Activated gamma-delta T cell treated with anti-CD3 and anti-CD28 coated beads, Interleukin-2, amount 50 U/mL, for 16 hours (primary cell): Measurements from ENCODE around the gene CTDSPL.

ENCODE experiments used
- DNase-seq: peaks from one replicate; pipeline ENCODE4 v3.0.0-alpha.2; 2020; ENCODE audit warnings: low read depth

Gene CTDSPL

DNA sequence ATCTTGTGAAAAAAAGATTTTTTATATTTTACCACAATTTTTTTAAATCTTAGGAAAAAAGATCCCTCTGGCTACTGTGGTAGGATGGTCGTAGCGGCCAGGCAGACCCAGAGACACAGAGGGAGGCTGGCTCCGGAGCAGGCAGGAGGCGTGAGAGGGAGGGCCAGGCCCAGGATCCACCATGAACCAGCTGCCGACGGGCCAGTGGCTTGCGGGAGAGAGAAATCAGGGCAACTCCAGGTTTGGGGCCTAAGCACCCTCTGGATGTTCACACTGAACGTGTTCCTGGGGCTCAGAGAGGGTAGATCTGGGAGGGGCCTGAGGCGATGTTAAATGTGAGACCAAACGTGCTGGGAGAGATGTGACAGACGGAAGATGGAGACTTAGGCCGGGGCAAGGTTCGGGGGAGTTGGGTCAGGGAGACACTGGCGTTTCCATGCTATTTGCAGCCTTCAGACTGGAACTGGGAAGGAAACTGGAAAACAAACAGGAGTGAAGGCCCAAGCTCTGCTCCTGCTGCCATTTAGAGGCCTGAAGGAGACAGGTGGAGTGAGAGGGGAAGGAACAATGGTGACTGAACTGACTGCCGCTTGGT, 127.3 kb downstream of the CTDSPL start:
- no peak for DNase-seq

DNA sequence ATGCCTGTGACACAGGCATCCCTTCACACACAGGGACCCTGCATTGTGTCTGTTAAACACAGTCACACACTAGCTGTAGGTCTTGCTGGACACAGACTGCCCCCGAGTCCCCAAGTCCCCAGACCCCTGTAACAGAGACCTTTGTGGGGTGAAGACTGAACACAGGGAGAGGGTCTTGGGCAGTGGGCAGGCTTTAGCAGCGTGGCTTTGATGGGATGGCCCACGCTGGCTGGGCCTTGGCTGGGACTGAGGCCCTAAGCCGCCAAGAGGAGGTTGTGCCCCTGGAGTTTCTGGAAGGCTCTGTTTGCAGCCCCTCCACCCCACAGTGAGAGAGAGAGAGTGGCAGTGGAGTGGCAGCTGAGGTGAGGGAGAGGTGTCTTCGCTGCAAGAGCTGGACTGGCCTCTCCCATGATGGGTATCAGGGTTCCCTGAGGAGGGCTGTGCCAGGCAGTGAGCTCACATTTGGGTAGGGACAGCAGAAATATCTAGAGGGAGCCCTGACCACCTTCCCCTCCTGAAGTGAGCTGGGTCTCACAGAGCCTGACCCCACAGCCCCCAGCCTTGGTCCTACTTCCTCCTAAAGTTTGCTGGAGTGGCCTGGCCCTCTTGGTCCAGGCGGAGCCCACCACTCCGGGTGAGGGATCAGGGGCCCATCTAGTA, 128.3 kb downstream of the CTDSPL start:
- DNase-seq: no peak

DNA sequence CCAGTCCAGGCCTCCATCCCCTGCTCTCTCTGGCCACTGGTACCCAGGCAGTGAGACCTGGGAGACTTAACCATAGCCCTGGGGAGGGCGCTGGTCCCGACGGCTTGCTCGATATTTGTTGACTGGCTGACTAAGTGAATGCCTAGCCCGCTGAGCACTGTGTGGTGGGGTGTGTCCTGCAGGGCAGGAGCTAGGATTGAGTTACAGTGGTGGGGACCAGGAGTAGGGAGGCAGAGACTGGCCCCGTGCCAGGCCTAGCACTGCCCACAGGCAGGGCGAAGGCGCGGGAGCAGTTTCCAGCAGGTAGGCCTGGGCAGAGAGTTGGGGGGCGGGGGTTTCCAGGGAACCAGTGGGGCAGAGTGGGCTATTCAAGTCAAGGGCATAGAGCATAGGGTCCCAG, 128.8 kb downstream of the CTDSPL start, which contains the start of gene VILL:
VILL (plus strand) TSS at position 260 of the 400 bp plus-strand sequence. CDS start 2,887 bp downstream, outside the sequence.
- DNase-seq: no peak

DNA sequence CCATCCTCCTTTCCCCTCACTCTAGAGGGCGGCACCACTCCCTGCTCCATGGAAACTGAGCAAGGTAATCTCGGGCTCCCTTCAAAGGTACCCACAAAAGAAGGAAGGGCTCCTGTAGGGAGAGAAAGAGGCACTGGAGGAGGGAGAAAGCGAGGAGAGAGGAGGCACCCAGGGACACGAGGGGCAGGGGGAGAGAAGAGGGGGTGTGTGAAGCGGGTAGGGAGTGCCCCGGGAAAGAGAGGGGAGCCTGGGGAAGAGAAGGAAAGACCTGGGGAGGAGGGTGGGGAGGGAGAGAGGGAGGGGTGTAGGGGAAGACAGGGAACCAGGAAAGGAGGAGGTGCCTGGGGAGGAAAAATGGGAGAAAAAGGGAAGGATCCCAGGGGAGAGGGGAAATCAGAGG, 129.4 kb downstream of the CTDSPL start:
- DNase-seq: no peak

DNA sequence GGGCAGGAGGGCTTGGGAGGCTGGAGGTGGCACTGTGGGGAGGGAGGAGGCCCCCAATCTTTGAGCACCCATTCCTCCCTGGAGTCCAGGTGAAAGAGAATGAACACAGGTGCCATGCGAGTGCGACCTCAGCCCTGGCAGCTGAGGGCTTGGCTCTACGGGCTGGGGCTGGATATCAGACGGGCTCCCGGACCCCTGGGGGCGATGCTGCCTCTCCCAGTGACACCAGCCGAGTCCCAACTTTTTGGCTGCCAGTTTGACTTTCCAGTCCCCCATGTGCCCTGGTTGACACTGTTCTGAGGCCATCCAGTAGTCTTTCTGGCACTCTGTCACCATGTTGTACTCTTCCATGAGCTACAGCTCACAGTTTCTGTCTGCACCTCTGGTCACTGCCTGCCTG, 130.1 kb downstream of the CTDSPL start:
- DNase-seq: no peak

DNA sequence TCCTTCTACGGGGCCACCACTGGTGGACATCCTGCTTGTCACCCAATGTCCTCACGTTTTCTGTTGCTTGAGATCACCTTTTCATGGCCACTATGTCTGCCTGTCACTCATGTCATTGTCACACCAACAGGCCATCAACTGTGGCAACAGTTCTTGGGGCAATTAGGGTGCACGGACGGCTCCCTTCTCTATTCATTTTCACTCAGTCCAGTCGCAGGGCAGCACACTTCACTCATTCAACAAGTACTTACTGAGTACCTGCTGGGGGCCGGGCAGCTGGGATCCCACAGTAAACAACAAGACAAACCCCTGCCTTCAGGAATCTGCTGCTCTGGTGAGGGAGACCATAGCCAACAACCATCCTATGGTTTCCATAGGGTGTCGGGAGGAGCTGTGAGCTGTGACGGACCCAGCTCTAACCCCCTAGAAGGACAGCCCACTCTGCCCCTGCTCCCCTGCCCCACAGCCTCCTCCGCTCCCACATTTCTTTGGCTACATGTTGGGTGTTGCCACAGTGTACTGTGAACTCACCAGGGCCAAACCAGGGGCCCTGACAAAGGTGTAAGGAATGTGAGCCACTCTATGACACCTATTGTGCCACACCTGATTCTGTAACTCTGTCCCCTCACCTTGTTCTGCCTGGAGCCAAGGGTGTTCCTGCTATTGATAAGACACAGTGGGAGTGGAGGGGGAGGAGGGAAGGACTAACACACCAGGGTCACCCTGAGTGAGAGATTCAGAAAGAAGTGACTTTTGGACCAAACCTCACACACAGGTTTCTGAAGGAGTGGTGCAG, 130.8 kb downstream of the CTDSPL start:
- no peak for DNase-seq

DNA sequence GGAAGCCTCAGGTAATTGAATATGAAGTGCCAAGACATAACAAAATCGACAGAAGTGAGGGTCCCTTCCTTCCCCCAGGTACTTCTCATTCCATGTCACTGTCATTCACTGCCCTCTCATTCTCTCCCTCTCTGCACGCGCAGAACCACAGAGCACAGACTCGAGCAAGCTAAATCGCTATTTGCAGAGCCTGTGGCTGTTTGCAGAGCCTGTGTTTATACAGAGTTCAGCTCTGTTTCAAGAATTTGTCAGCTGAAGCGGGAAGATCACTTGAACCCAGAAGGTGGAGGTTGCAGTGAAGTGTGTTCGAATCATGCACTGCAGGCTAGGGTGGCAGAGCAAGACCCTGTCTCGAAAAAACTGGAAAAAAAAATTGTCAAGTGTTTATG, 131.4 kb downstream of the CTDSPL start:
- no peak for DNase-seq

DNA sequence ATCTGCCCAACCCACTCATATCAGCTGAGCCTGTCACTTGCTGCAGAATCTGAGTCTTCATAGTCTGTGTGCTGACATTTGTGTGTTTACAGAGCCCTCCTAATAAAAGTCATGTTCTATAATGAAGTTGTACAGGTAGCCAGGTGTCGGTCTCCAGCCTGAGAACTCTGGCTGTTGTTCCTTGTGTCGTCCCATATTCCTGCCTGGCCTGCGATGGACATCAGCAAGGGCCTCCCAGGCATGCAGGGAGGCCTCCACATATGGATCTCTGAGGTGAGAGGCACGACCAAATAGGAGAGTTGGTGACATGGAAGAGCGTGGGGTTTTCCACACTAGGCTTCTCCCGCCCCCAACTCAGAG, 131.8 kb downstream of the CTDSPL start:
- DNase-seq: no peak

DNA sequence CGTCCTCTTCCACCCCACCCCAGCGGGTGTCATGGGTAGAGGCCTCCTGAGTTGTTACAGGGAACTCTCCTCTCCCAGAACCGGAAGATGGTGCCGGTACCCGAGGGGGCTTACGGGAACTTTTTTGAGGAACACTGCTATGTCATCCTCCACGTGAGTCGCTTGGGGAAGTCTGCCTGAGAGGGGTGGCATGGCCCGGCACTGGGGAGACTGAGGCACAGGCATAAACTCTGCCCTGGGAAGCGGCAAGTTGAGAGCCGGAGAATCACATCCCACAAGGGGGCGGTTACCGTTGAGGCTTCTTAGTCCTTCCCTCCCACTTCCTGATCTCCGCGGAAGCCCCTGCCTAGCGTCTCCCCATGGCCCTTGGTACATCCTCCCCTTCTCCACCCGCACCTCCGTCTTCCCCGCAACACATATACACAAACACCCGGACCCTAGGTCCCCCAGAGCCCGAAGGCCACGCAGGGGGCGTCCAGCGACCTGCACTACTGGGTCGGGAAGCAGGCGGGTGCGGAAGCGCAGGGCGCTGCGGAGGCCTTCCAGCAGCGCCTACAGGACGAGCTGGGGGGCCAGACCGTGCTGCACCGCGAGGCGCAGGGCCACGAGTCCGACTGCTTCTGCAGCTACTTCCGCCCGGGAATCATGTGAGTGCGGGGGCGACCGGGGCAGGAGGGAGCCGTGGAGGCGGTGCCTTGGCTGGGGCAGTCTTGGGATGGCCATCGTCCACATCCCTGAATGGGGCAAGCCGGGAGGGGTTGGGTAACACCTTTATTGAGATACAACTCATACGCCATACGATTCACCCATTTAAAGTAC, 132.3 kb downstream of the CTDSPL start:
- peak; percentile 38 for DNase-seq

DNA sequence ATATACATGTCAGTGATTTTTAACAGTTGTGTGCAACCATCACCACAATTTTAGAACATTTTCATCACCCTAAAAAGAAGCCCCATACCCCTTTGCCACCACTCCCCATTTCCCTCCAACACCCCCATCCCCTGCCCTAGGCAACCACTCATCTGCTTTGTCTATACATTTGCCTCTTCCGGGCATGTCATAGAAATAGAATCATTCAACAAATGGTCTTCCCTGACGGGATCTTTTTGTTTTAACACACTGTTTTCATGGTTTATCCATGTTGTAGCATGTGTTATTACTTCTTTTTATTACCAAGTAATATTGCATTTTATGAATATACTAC, 132.9 kb downstream of the CTDSPL start:
- no peak for DNase-seq

DNA sequence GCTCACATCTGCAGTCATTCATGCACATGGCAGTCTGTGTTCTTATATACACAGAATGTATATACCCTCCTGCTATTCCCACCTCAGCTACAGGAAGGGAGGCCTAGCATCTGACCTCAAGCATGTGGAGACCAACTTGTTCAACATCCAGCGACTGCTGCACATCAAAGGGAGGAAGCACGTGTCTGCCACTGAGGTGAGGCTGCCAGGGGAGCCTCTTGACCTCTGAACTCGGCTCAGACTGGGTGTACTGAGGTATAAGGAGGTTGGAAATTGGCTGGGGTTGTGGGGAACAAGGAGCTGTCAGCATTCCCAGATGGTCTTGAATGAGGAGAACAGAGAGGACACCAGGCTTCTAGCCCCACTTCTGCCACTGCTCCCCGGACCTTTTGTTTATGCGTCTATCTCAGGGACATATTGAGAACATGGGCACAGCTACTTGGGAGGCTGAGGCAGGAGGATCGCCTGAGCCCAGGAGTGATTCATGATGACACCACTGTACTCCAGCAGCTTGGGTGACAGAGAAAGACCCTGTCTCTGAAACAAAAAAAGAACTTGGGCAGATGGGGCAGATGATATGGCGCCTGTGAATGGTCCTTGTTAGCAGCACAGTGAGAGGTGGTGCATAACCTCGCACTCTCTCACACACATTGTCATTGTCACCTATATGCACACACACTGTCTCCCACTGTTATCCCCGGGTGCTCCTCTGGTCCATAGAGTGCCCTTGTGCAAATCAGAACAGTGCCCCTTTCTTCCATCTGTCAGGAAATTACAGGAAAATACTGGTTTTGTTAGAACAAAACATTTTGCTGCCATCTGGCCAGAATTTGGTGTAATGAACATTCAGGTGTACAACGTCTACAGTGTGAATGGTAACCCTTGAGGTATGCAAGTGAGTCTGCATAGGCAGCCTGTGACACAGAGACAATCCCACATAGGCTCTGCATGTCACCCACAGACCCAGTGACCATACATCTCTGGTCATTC, 134.3 kb downstream of the CTDSPL start:
- DNase-seq: no peak

DNA sequence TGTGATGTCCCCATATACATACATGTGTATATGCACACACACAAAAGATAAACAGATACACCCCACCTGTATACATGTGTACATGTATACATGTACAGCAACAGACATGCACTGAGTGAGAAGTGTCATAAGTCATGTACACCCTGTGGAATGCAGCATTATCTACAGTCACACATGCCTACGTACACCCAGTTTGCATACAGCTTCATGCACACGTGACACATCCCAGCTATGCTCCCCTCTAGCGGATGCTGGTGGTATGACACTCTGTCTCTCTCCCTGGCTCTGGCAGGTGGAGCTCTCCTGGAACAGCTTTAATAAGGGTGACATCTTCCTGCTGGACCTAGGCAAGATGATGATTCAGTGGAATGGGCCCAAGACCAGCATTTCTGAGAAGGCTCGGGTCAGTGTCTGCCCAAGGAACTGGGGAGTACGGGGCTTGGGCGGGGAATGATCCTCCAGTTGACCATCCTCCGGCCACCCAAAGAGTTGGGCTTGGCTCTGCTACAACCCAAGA, 135.2 kb downstream of the CTDSPL start:
- DNase-seq: peak; percentile 72

DNA sequence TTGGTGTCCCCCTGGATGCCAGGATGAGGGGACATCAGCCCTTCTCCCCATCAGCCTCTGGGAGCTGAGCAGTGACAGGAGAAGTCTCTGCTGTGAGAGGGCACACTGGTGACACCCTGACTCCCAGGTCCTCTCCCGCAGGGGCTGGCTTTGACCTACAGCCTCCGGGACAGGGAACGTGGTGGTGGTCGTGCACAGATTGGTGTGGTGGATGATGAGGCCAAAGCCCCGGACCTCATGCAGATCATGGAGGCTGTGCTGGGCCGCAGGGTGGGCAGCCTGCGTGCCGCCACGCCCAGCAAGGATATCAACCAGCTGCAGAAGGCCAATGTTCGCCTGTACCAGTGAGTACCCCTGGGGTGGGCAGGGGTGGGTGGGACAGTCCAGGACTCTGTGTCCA, 135.7 kb downstream of the CTDSPL start:
- no peak for DNase-seq

DNA sequence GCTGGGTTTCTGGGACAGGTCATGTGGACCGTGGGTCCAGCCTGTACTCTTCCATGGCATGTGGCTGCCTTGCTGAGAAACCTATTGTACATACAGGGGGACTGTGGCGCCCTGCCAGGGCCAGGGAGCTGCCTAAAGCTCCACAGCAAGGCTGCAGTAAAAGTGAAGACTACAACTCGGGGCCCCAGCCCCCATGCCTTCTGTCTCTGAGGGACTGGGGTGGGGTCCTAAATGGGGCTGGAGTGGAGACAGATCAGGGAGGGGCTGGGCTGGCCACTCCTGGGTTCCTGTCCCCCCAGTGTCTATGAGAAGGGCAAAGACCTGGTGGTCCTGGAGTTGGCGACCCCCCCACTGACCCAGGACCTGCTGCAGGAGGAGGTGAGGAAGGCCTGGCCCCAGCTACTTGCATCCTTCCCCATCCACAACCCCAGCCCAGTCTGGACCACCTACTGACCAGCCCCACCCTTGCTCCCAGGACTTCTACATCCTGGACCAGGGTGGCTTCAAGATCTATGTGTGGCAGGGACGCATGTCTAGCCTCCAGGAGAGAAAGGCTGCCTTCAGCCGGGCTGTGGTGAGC, 136.2 kb downstream of the CTDSPL start:
- DNase-seq: no peak

DNA sequence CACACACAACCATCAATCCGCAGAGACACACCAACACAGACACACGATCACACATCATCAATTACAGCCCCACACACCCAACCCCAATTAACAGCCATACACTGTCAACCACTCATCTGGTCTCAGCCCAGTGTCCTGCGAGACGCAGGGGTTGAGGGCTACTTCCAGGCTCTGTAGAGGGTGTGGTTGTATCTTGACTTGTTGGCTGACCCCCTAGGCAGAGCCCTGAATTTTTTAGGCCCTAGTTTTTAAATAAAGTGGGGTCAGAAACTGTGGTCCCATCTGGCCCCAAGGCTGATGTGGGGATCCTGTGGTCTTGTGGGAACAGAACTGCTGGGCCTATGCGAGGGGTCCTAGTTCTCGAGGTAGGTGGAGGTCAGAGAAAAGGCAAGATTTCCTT, 138.2 kb downstream of the CTDSPL start:
- DNase-seq: no peak

DNA sequence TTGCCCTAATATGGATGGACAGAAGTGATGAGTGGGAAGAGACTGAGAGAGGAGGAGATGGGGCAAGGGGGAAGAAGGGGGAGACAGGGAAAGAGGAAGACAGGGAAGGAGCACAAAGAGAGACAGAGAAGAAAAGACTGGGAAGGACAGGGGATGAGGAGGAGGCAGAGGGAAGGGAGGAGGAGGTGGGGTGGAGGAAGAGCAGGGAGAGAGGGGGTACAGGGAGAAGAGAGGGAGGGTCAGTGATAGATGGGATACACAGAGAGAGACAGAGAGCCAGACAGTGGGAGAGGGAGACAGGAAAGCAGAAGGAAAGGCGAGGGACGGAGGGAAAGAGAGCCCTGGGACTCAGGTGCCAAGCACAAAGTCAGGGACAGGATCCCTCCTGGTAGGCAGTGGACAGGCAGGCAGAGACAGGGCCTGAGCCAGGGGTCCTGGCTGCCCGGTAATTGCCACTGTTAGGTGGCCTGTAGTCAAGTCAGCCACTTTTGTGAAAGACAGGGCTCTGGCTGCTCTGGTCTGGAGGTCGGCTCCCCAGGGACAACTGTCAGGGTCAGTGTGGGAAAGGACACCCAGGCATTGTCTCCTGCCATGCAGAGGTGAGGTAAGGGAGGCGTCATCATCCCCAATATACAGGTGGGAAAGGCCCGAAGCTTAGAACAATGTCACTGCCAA, 138.7 kb downstream of the CTDSPL start:
- no peak for DNase-seq

DNA sequence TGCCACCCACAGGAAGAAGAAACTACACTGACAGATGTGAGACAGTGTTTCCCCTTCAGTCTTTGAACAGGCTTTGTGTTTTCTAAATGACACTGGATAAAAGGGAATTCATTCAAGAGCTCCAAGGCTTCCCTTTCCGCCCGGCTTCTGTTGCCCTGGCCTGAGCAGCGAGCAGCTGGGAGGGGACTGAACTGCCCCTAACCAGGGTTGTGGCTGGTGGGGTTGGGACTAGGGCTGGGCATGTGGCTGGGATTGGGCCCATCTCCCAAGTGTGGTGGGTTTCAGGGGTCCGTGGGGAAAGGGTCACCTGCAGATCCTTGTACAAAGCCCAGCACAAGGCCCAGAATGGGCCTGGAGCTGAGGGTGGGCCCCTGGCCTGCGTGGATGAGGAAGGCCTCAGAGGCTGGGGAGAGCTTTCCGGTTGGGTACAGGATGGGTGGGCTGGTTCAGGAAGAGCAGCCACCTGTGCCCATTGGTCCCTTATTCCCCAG, 139.3 kb downstream of the CTDSPL start:
- no peak for DNase-seq

DNA sequence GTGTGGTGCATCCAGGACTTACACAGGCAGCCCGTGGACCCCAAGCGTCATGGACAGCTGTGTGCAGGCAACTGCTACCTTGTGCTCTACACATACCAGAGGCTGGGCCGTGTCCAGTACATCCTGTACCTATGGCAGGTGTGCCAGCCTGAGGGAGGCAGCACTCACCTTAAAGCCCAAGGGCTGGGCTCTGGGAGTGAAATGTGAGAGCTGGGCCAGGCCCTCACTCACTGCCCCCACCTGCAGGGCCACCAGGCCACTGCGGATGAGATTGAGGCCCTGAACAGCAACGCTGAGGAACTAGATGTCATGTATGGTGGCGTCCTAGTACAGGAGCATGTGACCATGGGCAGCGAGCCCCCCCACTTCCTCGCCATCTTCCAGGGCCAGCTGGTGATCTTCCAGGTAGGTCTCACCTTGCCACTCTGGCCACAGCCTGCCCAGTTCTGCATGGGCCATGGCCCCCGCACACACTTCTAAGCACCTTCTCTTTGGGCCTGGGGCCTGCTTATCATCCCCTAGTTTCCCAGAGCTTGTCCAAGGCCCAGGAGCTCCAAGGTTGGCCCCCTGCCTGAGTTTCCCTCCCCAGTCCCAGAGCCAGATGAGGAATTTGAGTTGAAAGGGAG, 139.9 kb downstream of the CTDSPL start:
- no peak for DNase-seq

DNA sequence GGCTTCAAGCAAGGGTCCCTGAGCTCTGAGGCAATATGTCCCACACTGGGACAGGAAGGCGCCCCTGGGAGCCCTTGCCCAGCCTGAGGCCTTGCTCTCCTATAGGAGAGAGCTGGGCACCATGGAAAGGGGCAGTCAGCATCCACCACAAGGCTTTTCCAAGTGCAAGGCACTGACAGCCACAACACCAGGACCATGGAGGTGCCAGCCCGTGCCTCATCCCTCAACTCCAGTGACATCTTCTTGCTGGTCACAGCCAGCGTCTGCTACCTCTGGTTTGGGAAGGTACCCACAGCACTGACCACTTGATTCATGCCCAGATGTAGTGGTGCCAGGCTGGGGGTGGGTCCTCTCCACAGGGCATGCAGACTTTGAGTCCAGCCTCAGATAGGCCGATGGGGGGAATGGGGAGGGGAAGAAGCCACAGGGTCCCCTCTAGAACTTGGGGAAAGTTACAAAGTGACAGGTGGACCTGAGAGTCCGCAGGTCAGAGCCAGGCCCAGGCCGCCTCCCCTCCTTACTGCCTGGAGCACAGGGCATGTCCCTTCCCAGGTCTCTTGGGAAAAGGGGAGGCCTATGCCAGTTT, 140.7 kb downstream of the CTDSPL start:
- no peak for DNase-seq
